Measurements from ENCODE around the gene ATXN1. TPM values are rescaled to one million over a fixed set of nuclear protein-coding genes. Genes with fewer than 3 reads are reported as not detected.

ATXN1 gene
- total and polyA plus RNA-seq, 2 experiments from 2014 or later, result 4.8 to 9.1 TPM

DNA sequence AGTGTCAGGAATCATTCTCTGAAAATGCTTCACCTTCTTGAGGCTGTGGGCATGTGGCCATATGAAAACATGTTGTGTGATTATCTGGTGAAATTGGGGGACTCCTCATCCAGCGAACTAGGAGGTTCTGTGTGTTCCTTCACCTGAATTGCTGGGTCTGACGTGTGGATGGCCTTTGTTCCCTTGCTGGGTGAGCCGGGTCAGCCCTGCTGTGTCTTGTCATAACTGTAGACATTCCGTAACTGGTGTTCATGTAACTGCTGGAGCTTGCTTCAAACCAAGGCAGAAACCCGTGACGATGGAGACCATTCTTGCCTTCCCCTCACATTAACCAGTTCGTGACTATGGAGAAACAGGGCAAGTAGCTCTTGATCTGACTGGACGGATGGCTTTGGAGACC is 399.4 kb downstream of the ATXN1 start (continued):
- TF ChIP-seq, protein P1, sequence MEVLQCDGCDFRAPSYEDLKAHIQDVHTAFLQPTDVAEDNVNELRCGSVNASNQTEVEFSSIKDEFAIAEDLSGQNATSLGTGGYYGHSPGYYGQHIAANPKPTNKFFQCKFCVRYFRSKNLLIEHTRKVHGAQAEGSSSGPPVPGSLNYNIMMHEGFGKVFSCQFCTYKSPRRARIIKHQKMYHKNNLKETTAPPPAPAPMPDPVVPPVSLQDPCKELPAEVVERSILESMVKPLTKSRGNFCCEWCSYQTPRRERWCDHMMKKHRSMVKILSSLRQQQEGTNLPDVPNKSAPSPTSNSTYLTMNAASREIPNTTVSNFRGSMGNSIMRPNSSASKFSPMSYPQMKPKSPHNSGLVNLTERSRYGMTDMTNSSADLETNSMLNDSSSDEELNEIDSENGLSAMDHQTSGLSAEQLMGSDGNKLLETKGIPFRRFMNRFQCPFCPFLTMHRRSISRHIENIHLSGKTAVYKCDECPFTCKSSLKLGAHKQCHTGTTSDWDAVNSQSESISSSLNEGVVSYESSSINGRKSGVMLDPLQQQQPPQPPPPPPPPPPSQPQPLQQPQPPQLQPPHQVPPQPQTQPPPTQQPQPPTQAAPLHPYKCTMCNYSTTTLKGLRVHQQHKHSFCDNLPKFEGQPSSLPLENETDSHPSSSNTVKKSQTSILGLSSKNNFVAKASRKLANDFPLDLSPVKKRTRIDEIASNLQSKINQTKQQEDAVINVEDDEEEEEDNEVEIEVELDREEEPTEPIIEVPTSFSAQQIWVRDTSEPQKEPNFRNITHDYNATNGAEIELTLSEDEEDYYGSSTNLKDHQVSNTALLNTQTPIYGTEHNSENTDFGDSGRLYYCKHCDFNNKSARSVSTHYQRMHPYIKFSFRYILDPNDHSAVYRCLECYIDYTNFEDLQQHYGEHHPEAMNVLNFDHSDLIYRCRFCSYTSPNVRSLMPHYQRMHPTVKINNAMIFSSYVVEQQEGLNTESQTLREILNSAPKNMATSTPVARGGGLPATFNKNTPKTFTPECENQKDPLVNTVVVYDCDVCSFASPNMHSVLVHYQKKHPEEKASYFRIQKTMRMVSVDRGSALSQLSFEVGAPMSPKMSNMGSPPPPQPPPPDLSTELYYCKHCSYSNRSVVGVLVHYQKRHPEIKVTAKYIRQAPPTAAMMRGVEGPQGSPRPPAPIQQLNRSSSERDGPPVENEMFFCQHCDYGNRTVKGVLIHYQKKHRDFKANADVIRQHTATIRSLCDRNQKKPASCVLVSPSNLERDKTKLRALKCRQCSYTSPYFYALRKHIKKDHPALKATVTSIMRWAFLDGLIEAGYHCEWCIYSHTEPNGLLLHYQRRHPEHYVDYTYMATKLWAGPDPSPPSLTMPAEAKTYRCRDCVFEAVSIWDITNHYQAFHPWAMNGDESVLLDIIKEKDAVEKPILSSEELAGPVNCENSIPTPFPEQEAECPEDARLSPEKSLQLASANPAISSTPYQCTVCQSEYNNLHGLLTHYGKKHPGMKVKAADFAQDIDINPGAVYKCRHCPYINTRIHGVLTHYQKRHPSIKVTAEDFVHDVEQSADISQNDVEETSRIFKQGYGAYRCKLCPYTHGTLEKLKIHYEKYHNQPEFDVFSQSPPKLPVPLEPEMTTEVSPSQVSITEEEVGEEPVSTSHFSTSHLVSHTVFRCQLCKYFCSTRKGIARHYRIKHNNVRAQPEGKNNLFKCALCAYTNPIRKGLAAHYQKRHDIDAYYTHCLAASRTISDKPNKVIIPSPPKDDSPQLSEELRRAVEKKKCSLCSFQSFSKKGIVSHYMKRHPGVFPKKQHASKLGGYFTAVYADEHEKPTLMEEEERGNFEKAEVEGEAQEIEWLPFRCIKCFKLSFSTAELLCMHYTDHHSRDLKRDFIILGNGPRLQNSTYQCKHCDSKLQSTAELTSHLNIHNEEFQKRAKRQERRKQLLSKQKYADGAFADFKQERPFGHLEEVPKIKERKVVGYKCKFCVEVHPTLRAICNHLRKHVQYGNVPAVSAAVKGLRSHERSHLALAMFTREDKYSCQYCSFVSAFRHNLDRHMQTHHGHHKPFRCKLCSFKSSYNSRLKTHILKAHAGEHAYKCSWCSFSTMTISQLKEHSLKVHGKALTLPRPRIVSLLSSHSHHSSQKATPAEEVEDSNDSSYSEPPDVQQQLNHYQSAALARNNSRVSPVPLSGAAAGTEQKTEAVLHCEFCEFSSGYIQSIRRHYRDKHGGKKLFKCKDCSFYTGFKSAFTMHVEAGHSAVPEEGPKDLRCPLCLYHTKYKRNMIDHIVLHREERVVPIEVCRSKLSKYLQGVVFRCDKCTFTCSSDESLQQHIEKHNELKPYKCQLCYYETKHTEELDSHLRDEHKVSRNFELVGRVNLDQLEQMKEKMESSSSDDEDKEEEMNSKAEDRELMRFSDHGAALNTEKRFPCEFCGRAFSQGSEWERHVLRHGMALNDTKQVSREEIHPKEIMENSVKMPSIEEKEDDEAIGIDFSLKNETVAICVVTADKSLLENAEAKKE (CRISPR knock-in tag; IDR thresholded peaks at IDR 0.05), result no peak

DNA sequence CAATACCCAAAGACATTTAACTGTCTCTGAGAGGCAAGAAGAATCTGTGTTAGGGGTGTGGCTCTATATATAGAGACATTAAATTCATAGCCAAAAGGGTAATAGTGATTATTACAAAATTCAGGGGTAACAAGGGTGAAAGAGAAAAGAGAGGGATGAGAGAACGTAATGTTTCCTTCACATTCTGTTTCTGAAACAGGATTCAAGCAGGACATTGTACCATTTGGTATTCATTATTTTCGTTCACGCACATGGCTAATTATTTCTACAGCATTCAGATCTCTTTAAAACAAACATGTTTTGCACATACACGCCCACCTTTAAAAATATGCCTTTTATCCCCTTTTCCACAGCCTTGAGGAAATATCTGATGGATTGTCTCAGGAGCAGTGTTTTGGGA is 400.1 kb downstream of the ATXN1 start:
- no peaks in the 10 kb centered on the region for H3K4me1 ChIP-seq (ENCODE audit: insufficient read depth)
- ATAC-seq, result no peak
- no peaks in the 10 kb centered on the region; the same call in 2 of the 3 replicates for H3K4me1 Mint-ChIP-seq
- no peak for TF ChIP-seq ZNF114 (CRISPR knock-in tag; IDR thresholded peaks at IDR 0.05)
- TF ChIP-seq, protein P2, sequence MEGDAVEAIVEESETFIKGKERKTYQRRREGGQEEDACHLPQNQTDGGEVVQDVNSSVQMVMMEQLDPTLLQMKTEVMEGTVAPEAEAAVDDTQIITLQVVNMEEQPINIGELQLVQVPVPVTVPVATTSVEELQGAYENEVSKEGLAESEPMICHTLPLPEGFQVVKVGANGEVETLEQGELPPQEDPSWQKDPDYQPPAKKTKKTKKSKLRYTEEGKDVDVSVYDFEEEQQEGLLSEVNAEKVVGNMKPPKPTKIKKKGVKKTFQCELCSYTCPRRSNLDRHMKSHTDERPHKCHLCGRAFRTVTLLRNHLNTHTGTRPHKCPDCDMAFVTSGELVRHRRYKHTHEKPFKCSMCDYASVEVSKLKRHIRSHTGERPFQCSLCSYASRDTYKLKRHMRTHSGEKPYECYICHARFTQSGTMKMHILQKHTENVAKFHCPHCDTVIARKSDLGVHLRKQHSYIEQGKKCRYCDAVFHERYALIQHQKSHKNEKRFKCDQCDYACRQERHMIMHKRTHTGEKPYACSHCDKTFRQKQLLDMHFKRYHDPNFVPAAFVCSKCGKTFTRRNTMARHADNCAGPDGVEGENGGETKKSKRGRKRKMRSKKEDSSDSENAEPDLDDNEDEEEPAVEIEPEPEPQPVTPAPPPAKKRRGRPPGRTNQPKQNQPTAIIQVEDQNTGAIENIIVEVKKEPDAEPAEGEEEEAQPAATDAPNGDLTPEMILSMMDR (conservative IDR thresholded peaks at IDR 0.05; ENCODE audit: low read depth in 2 of 2), result no peak
- TF ChIP-seq CREB1 (CRISPR knock-in tag; IDR thresholded peaks at IDR 0.05; ENCODE audit: low read depth), result no peak
- TF ChIP-seq, protein P3, sequence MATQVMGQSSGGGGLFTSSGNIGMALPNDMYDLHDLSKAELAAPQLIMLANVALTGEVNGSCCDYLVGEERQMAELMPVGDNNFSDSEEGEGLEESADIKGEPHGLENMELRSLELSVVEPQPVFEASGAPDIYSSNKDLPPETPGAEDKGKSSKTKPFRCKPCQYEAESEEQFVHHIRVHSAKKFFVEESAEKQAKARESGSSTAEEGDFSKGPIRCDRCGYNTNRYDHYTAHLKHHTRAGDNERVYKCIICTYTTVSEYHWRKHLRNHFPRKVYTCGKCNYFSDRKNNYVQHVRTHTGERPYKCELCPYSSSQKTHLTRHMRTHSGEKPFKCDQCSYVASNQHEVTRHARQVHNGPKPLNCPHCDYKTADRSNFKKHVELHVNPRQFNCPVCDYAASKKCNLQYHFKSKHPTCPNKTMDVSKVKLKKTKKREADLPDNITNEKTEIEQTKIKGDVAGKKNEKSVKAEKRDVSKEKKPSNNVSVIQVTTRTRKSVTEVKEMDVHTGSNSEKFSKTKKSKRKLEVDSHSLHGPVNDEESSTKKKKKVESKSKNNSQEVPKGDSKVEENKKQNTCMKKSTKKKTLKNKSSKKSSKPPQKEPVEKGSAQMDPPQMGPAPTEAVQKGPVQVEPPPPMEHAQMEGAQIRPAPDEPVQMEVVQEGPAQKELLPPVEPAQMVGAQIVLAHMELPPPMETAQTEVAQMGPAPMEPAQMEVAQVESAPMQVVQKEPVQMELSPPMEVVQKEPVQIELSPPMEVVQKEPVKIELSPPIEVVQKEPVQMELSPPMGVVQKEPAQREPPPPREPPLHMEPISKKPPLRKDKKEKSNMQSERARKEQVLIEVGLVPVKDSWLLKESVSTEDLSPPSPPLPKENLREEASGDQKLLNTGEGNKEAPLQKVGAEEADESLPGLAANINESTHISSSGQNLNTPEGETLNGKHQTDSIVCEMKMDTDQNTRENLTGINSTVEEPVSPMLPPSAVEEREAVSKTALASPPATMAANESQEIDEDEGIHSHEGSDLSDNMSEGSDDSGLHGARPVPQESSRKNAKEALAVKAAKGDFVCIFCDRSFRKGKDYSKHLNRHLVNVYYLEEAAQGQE (IDR thresholded peaks at IDR 0.05; ENCODE audit: unreplicated experiment), result no peak
- TF ChIP-seq EZH2phosphoT487 (IDR thresholded peaks at IDR 0.05; ENCODE audit: unreplicated experiment), result no peak
- TF ChIP-seq EZH2 (IDR thresholded peaks at IDR 0.05; ENCODE audit: low read depth, unreplicated experiment), result no peak
- TF ChIP-seq NANOG (IDR thresholded peaks at IDR 0.05; ENCODE audit: borderline replicate concordance), result no peak
- TF ChIP-seq POLR2AphosphoS5 (IDR thresholded peaks at IDR 0.05; ENCODE audit: low read depth), result no peak

More for the DNA sequence above, 400.1 kb downstream of the ATXN1 start:
- no peaks in the 10 kb centered on the region for H3K9me3 Mint-ChIP-seq
- no peak overlapping the region for H3K4me3 Mint-ChIP-seq
- no peak overlapping the region for H3K27ac Mint-ChIP-seq
- H3K4me3 ChIP-seq, result no peak overlapping the region
- no peaks in the 10 kb centered on the region for H3K36me3 ChIP-seq (ENCODE audit: insufficient read depth)
- no peak overlapping the region for H3K27ac ChIP-seq (ENCODE audit: low read depth)
- no peak overlapping the region for H3K4me2 ChIP-seq
- no peaks in the 10 kb centered on the region for H3K36me3 Mint-ChIP-seq (ENCODE audit: low read depth)
- H3K79me2 ChIP-seq (replicated peaks; ENCODE audit: insufficient read depth), result no peaks in the 10 kb centered on the region
- no peaks in the 10 kb centered on the region for H3K27me3 ChIP-seq (ENCODE audit: insufficient read depth)
- H3K27me3 Mint-ChIP-seq (ENCODE audit: insufficient read depth, low read depth, poor library complexity), result no peaks in the 10 kb centered on the region
- H2AFZ ChIP-seq, result no peak overlapping the region
- H3F3A ChIP-seq (replicated peaks; ENCODE audit: low read depth), result no peaks in the 10 kb centered on the region
- H4K20me1 ChIP-seq (replicated peaks; ENCODE audit: insufficient read depth), result no peaks in the 10 kb centered on the region; the same call in 1 of the 2 replicates
- H3K9me2 ChIP-seq (ENCODE audit: insufficient read depth), result 0 out of 2 replicates have a peak, but pooled peaks cover 5% of the 10 kb centered on the region
- DNase-seq (ENCODE audit: low spot score), result no peak

Measured in GM23338 (cell line).